OCI-LY7 (cell line): ENCODE measurements around the gene BTC. TPM values are rescaled to one million over a fixed set of nuclear protein-coding genes. Genes with fewer than 3 reads are reported as not detected.

Experiments
- total RNA-seq, 2 experiments: library from RNA; depleted of rRNA in 1 of 2; stranded (reverse); fragments of >200 nt in 1 of 2; shearing (Covaris generic) in 1 of 2; gene quantifications; 2 replicates each; pipeline ENCODE4 v1.2.3, GENCODE V29; 2014 to 2022

Gene BTC
- total RNA-seq, 2 experiments from 2014 or later: not detected

Other genes with a start within 250 kb of the BTC start
- gene PARM1, start 138.6 kb upstream of the BTC start, total RNA-seq (2014; rRNA removed; shearing (Covaris generic)): not detected in 2 replicates
- not detected in 2 replicates for gene PARM1, start 138.6 kb upstream of the BTC start, total RNA-seq (2022)